H4 (cell line): ENCODE measurements around the gene EXOC1. TPM values are rescaled to one million over a fixed set of nuclear protein-coding genes. Genes with fewer than 3 reads are reported as not detected.

Experiments used
- DNase-seq: peaks from one replicate; pipeline ENCODE4 v3.0.0-alpha.2; 2015; ENCODE audit warnings: low spot score
- total RNA-seq: library from RNA; depleted of rRNA; stranded (reverse); fragments of >200 nt; shearing (Covaris generic); gene quantifications from 2 replicates; pipeline ENCODE4 v1.2.3, GENCODE V29; 2014

EXOC1 gene
- total RNA-seq, 1 experiment from 2014 or later = 25.1 TPM

- no peak for DNase-seq
Observed at GRCh38 chr4:55857586-55857985, 4.1 kb downstream of the EXOC1 start.

DNA sequence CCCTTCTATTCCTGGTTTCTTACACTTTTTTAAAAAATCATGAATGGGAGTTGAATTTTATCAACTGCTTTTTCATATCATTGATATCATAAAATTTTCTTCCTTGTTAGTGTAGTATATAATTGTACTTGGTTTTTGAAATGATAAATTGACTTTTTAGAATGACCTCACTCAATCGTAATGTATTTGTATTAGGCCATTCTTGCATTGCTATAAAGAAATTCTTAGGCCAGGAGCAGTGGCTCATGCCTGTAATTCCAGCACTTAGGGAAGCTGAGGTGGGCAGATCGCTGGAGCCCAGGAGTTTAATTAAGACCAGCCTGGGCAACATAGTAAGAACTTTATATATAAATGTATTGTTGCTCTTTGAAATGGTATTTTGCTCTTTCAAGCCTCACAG lies 6.3 kb downstream of the EXOC1 start:
- no peak for DNase-seq

GRCh38 chr4:55864577-55865223 lies 11.3 kb downstream of the EXOC1 start:
- no peak for DNase-seq

- no peak for DNase-seq
Observed at GRCh38 chr4:55865228-55865806, 11.9 kb downstream of the EXOC1 start.

- peak; percentile 84 for DNase-seq
Observed at GRCh38 chr4:55866290-55866907, 13.0 kb downstream of the EXOC1 start.

DNA sequence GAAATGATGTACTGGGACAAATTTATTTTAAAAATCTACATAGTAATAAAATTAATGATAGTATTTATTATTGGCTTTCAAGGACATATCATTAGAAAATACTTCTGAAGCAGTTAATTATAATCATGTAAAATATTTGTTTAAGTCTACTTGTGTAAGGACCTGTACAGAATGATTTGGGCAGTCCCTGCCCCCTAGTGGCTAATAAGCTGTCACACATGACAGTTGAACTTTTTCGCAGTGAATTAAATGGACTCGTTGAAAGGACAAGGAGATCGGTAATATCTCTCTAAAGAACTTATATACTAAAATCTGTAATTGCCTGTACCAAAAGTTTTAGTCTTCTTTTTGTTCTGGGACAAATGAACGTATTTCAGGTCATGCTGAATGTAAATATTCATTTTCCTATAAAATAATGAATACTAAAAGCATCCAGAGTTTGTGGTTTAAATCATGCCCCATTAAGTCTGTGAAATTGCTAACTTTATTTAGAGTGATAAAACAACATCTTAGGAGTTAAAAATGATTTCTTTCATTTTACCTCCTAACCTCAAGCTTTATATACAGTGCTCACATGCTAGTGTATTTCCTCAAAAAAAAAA lies 13.6 kb downstream of the EXOC1 start:
- peak; percentile 67 for DNase-seq

DNA sequence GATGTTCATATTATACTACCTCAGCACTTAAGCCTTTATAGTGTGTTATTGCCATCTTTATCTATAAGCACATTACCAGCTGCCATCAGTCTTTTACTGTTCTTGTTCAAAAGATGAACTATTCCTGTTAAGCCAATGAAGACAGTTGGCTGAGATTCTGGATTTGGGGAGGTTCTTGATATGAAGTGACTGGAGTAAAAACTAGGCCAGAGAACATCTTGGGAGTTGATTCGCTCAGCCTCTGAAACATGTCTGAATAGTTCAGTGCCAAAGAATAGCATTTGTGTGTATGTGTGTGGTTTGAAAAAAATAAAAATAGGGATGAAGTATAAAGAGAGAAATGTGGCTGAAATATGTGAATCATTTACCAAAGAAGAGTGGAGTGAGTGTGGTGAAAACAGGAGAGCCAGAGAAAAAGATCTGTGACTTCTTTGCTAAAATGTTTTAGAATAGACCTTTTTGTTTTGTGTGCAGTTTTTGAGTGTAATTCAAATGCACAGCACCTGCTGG lies 15.2 kb downstream of the EXOC1 start:
- no peak for DNase-seq

GRCh38 chr4:55871299-55871800 lies 17.9 kb downstream of the EXOC1 start:
- DNase-seq = no peak

DNA sequence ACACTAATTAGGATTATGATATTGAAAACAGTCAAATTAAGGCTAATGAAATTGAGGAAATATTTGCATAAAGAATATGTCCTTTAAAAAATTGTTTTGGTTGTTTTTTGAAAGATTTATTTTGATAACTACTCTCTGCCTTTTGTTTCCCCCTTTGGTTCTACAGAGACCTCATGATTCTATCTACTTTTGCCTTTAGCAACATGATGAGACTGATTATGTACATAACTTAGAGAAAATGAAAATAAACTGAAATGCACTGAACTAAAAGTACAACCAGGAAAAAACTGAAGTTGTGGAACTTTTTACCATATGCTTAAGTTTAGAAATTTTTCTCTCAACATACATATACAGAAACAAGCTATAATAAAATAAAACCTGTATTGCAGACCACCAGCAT lies 21.4 kb downstream of the EXOC1 start:
- DNase-seq = no peak

GRCh38 chr4:55876387-55876786 lies 22.9 kb downstream of the EXOC1 start:
- DNase-seq = no peak

GRCh38 chr4:55879224-55879623 lies 25.8 kb downstream of the EXOC1 start:
- DNase-seq = no peak

DNA sequence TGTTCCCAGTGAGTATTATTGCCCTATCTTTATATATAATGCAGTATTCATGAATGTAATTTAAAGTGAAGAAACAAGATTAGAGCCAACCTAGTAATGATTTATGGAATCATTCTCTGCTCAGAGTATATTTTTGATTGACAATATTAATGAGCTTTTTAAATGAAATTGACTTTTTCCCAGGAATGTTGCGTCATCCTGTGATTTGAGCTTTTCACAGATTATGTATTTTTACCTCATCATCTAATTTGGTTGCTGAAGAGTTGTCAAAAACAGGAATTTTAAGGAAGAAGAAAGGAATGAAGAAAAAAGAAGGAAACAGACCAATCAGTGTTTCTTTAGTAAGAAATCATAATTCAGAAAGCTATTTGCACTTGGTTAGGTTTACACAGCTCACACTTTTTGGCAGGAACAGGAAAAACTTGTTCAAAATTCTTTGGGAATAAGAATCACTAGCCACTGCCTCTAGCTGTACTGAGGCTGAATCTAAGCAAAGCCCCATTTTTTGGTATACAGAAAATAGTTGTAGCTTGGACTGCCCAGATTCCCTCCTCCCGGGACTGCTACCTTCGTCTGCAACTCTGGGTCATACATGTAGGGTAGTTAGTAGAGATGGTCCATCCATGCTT lies 27.3 kb downstream of the EXOC1 start:
- no peak for DNase-seq

DNA sequence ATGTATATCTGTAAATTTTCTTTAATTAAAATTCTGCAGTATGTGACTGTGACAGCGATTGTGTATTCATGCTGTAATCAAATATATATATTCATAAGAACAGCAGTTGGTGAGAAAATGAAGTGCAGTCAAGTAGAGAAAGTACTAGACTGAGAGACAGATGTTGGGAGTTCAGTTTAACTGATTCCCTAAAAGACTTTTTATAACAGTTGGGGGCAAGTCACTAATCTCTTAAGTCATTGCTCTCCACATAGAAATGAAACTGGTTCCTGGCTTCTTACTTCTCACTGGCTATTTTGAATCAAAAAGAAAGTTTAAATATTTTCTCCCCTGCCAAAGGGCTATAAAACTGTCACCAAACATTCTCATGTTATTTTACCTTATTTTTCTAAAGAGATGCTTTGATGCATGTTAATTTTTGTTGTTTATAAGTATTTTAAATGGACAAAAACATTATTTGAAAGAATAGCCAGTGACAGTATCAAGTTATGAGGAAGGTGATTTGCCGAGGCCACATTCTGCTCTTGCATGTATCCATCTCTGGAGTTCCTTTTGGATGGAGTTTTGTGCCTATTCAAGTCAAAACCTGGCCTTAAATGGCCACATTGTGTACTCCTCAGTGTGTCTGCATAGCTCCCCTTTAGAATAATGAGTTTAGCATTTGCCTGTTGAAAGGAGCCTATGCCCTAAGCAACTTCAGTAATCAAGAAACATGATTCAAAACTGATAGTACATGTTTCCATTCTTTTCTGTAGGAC lies 30.8 kb downstream of the EXOC1 start:
- no peak for DNase-seq

DNA sequence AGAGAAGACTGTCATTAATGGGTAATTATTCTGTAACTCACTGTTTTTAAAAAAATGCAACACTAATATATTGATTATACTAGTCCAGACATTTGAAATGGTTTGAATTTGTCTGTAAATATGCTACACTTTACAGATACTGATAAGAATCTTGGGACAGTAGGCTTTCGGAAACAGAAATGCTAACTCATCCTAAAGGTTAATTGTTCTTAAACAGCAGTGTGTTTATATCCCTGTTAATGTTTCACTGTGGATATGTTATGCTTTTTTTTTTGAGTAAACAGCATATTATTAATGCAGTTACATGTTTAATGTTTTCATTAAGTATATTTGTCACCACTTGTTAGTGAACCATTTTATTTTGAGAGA lies 31.4 kb downstream of the EXOC1 start:
- no peak for DNase-seq

- DNase-seq = no peak
Observed at GRCh38 chr4:55887594-55887993, 34.1 kb downstream of the EXOC1 start.

- DNase-seq = no peak
Observed at GRCh38 chr4:55892156-55892555, 38.7 kb downstream of the EXOC1 start.

GRCh38 chr4:55896622-55897021 lies 43.2 kb downstream of the EXOC1 start:
- no peak for DNase-seq

DNA sequence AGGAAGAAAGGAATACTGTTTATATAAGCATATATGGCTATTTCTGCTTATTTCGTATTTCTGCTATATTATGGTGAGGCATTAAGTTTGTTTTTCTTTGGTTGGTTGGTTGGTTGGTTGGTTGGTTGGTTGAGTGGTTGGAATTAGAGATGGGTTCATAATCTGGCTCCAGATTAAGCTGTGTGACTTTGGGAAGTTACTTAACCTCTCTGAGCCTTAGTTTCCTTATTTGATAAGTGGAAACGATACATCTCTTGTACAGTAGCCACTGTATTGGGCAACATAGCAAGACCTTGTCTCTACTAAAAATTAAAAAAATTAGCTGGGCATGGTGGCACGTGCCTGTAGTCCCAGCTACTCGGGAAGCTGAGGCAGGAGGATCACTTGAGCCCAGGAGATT lies 49.2 kb downstream of the EXOC1 start:
- DNase-seq = no peak

DNA sequence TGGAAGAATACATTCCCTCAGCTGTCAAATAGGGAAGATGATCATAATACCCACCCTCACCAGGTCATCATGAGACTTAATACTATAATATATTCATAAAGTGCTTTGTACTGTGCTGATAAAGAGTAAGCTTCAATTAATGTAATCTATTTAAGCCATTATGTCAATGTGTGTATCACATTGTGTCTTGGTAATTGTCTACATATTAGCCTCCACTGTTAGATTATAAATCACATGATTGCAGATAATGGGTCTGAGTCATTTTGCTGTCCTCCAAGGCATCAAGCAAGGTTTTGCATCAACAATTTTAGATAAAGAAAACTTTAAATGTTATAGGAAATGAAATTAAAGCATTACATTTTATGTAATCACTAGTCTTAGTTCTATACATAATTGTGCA lies 50.1 kb downstream of the EXOC1 start:
- DNase-seq = no peak

- DNase-seq = no peak
Observed at GRCh38 chr4:55904576-55904975, 51.1 kb downstream of the EXOC1 start.

GRCh38 chr4:55906323-55906722 lies 52.9 kb downstream of the EXOC1 start:
- no peak for DNase-seq

- no peak for DNase-seq
Observed at GRCh38 chr4:55906989-55907388, 53.5 kb downstream of the EXOC1 start.
